RWPE1 (cell line): Measurements from ENCODE around the gene SOX14.

Experiments used
- CTCF ChIA-PET: fragments of 350-600 bp; sonication (Branson Sonifier 250); formaldehyde crosslinking; extraction: SDS; loops from one replicate; lab custom pipeline; 2021; lab: Yijun Ruan, JAX
- POLR2A ChIA-PET: fragments of 400-600 bp; formaldehyde crosslinking; extraction: SDS; loops from one replicate; lab custom pipeline; 2020; ENCODE audit warnings: antibody characterized with exemption; ENCODE audit not compliant: low non-redundant PET; lab: Yijun Ruan, JAX
- DNase-seq: peaks from one replicate; pipeline ENCODE4 v3.0.0; 2012; ENCODE audit warnings: low spot score
- H3K27ac ChIP-seq: fragments of 450-650 bp; 2 replicates; pipeline ENCODE4 v1.5.1; 2017
- CTCF ChIP-seq: fragments of 450-650 bp; conservative IDR thresholded peaks from 2 replicates; pipeline ENCODE4 v1.5.1; 2017; ENCODE audit warnings: low read depth, mild to moderate bottlenecking

Gene SOX14

DNA sequence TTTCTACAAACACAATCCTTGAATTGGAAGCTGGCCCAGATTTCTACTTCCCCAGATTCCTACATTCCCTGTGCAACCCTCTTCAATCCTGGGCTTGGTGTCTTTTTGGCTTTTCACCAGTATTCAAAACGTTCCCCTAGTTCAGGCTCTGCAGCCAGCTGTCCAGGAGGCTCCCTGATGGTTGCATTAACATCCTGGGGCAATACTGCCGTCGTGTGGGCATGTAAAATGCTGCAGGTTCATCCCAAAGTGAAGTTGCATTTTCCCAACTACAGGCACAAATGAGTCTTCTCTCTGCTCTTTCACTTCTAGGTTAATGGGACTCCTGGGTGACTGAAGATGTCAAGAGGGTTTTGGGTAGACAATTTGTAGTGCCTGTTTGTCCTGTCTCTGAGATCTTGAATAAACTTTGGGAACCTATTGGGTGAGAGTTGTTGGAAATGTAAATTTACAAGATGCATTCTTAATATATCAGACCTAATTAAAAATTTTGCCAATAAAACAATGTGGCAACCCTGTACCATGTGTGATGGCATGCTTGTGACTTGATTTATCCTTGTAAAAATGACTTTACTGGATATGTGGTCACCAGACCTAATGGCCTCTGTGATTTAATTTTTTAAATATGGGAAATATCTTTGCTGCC is 28.6 kb downstream of the SOX14 start:
- CTCF ChIA-PET: interaction anchor here (0.6 to 0.7 kb wide), 3 partner anchors 260 to 1435 kb away, joined by 3 to 5 read pairs (median 3); no protein-coding TSS in a partner anchor
- TF ChIP-seq CTCF: peak; percentile 35
- peak; percentile 15 for DNase-seq

GRCh38 chr3:137796993-137797392 is 32.9 kb downstream of the SOX14 start:
- DNase-seq: no peak
- POLR2A ChIA-PET: no interaction called here
- CTCF ChIA-PET: no interaction called here

More for the DNA sequence above, 28.6 kb downstream of the SOX14 start:
- no peak overlapping the region for H3K27ac ChIP-seq
- POLR2A ChIA-PET: no interaction called here

GRCh38 chr3:137803215-137803614 is 39.1 kb downstream of the SOX14 start:
- no peak for TF ChIP-seq CTCF
- CTCF ChIA-PET: no interaction called here
- POLR2A ChIA-PET: no interaction called here
- DNase-seq: no peak
- H3K27ac ChIP-seq: no peak overlapping the region

More at GRCh38 chr3:137796993-137797392, 32.9 kb downstream of the SOX14 start:
- TF ChIP-seq CTCF: no peak
- H3K27ac ChIP-seq: no peak overlapping the region

- H3K27ac ChIP-seq: no peak overlapping the region
- DNase-seq: no peak
- CTCF ChIA-PET: no interaction called here
Observed at GRCh38 chr3:137807998-137808397, 43.9 kb downstream of the SOX14 start.

GRCh38 chr3:137809509-137809908 is 45.4 kb downstream of the SOX14 start:
- no peak overlapping the region for H3K27ac ChIP-seq
- TF ChIP-seq CTCF: no peak
- no peak for DNase-seq
- POLR2A ChIA-PET: no interaction called here
- CTCF ChIA-PET: no interaction called here

More at GRCh38 chr3:137807998-137808397, 43.9 kb downstream of the SOX14 start:
- TF ChIP-seq CTCF: no peak
- POLR2A ChIA-PET: no interaction called here

GRCh38 chr3:137812023-137812422 is 47.9 kb downstream of the SOX14 start:
- no peak for TF ChIP-seq CTCF
- POLR2A ChIA-PET: no interaction called here
- DNase-seq: no peak
- CTCF ChIA-PET: no interaction called here
- no peak overlapping the region for H3K27ac ChIP-seq
